NCI-H2029 (cell line): ENCODE measurements around the gene PARG.
"Not testable (repeated sequence)": the region's sequence is repeated elsewhere in the genome, so short reads cannot be mapped to it uniquely, and the experiment has no call there.

Experiments used
- DNase-seq: peaks from one replicate; lab custom pipeline; 2025; lab: John Stamatoyannopoulos, UW

Gene PARG

GRCh38 chr10:49903829-49904228 is 38.0 kb downstream of the PARG start:
- not testable (repeated sequence) for DNase-seq

GRCh38 chr10:49900406-49900805 is 41.4 kb downstream of the PARG start:
- DNase-seq = not testable (repeated sequence)

GRCh38 chr10:49899999-49900398 is 41.8 kb downstream of the PARG start:
- not testable (repeated sequence) for DNase-seq

- DNase-seq = not testable (repeated sequence)
Observed at GRCh38 chr10:49890025-49890424, 51.8 kb downstream of the PARG start.

GRCh38 chr10:49884739-49885331 is 57.0 kb downstream of the PARG start:
- not testable (repeated sequence) for DNase-seq

- DNase-seq = not testable (repeated sequence)
Observed at GRCh38 chr10:49883852-49884251, 58.0 kb downstream of the PARG start.

GRCh38 chr10:49882327-49882726 is 59.5 kb downstream of the PARG start:
- not testable (repeated sequence) for DNase-seq

GRCh38 chr10:49872740-49873139 is 69.1 kb downstream of the PARG start:
- DNase-seq = not testable (repeated sequence)

- DNase-seq = not testable (repeated sequence)
Observed at GRCh38 chr10:49871462-49871861, 70.4 kb downstream of the PARG start.

- not testable (repeated sequence) for DNase-seq
Observed at GRCh38 chr10:49859933-49860332, 81.9 kb downstream of the PARG start.

- DNase-seq = not testable (repeated sequence)
Observed at GRCh38 chr10:49858697-49859382, 83.0 kb downstream of the PARG start.

GRCh38 chr10:49849520-49849919 is 92.3 kb downstream of the PARG start:
- not testable (repeated sequence) for DNase-seq

GRCh38 chr10:49844775-49845595 is 96.8 kb downstream of the PARG start:
- no peak for DNase-seq

GRCh38 chr10:49842333-49842628 is 99.5 kb downstream of the PARG start:
- DNase-seq = not testable (repeated sequence)

- DNase-seq = no peak
Observed at GRCh38 chr10:49841615-49842332, 100.1 kb downstream of the PARG start.

- DNase-seq = no peak
Observed at GRCh38 chr10:49837685-49838084, 104.1 kb downstream of the PARG start.

- no peak for DNase-seq
Observed at GRCh38 chr10:49837051-49837478, 104.8 kb downstream of the PARG start.

- DNase-seq = no peak
Observed at GRCh38 chr10:49834976-49835375, 106.9 kb downstream of the PARG start.

GRCh38 chr10:49834201-49834600 is 107.6 kb downstream of the PARG start:
- no peak for DNase-seq

- no peak for DNase-seq
Observed at GRCh38 chr10:49833168-49833567, 108.7 kb downstream of the PARG start.

GRCh38 chr10:49831352-49832035 is 110.3 kb downstream of the PARG start:
- DNase-seq = no peak

GRCh38 chr10:49830846-49831245 is 111.0 kb downstream of the PARG start:
- DNase-seq = no peak
